HUES6 (cell line): ENCODE data around the gene PET100.
"Not testable (repeated sequence)": the region's sequence is repeated elsewhere in the genome, so short reads cannot be mapped to it uniquely, and the experiment has no call there.

ENCODE experiments used
- H3K27ac ChIP-seq: 2 replicates; pipeline ENCODE4 v1.7.0; 2013; ENCODE audit warnings: low read depth, mild to moderate bottlenecking, low read length, inconsistent platforms
- H3K27me3 ChIP-seq: 2 replicates; pipeline ENCODE4 v1.6.1; 2013; ENCODE audit warnings: low read length; ENCODE audit not compliant: control insufficient read depth, insufficient read depth
- H3K36me3 ChIP-seq: 2 replicates; pipeline ENCODE4 v1.6.1; 2013; ENCODE audit warnings: low read length; ENCODE audit not compliant: control insufficient read depth, insufficient read depth
- H3K4me1 ChIP-seq: 2 replicates; pipeline ENCODE4 v1.6.1; 2013; ENCODE audit warnings: low read length; ENCODE audit not compliant: control insufficient read depth, insufficient read depth
- H3K4me3 ChIP-seq: 2 replicates; pipeline ENCODE4 v1.5.1; 2013; ENCODE audit warnings: low read depth, low read length
- H3K9ac ChIP-seq: one replicate; pipeline ENCODE4 v1.6.1; 2013; ENCODE audit warnings: mild to moderate bottlenecking, low read length
- H3K9me3 ChIP-seq: 2 replicates; pipeline ENCODE4 v1.6.1; 2013; ENCODE audit warnings: low read depth, low read length; ENCODE audit not compliant: control insufficient read depth, insufficient read depth

Gene PET100

DNA sequence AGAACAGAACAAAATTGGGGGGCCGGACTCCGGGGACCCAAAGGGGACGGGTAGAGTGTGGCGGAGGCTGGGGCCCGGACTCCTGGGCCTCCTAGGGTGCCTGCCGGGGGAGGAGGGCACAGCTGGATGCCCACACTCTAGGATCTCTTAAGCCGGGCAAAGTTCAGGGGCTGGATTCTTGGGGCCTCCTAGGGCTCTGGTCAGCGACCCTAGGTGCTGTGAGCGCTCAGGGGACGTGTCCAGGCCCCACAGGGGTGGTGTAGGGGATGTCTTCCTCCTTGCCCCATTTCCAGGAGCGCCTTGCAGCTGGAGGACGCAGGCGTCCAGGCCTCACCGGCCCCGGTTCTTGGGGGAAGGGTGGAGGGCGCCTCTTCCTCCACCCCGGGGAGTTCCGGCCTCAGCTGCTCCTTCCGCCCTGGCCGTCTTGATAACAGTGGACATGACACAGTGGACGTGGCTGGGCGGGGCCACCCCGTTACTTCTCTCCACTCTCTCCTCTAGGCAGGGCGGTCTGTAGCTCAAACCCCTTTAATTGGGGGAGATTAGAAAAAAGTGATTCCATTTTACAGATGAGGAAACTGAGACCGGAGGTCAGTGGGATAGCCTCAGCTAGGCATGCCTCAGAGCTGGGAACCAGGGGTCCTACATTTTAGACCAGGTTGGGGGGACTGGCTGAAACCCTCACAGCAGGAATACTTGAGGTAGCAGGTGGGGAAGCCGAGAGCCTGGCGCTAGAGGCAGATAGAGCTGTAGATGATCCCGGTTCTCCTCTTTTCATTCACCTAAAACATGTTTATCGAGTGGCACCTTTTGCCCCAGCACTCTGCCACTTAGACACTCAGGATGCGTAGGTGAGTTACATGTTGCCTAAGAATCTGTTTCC lies 8.0 kb downstream of the PET100 start:
- H3K4me3 ChIP-seq: peak overlapping the region; percentile 72
- H3K36me3 ChIP-seq: peaks cover 13% of the 10 kb centered on the region
- no peaks in the 10 kb centered on the region; the same call in 1 of the 2 replicates for H3K9me3 ChIP-seq
- peak overlapping the region; percentile 27 for H3K9ac ChIP-seq
- peaks cover 5% of the 10 kb centered on the region for H3K4me1 ChIP-seq
- H3K27ac ChIP-seq: 0 out of 2 replicates have a peak overlapping the region, but pooled peaks have one; percentile 13
- H3K27me3 ChIP-seq: peaks cover 27% of the 10 kb centered on the region

DNA sequence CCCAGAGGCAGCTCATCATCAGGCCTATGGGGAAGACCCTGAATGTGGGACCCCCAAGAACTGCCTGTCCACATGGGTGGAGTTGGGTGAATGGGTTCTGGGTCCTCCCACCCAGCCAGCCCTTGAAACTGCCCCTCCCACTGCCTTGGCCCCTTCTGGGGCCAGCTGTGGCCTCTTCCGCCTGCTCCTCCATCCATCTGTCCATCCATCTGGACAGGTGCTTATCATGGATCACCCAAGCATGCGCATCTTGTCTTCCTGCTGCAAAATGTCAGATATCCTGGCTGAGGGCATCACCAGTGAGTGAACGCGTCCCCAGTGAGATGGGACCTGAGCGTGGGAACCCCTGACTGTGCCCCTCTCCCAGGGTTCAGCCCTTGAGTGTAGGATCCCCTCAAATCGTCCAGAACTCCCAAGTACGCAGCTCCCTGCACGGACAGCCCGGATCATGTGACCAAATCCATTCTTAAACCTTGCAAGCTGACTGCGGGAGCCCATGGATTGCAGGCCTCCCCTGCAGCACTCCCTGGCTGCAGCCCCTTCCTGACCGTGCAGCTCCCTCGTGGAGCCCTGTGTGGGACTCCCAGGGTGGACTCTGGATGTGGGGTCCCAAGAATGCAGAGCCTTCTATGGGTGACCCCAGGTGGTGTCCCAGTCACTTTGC lies 9.3 kb downstream of the PET100 start:
- no peaks in the 10 kb centered on the region; the same call in 1 of the 2 replicates for H3K9me3 ChIP-seq
- H3K27ac ChIP-seq: no peak overlapping the region
- H3K4me3 ChIP-seq: no peak overlapping the region
- peaks cover 22% of the 10 kb centered on the region for H3K27me3 ChIP-seq
- peaks cover 5% of the 10 kb centered on the region for H3K4me1 ChIP-seq
- H3K9ac ChIP-seq: no peak overlapping the region
- peaks cover 11% of the 10 kb centered on the region for H3K36me3 ChIP-seq

DNA sequence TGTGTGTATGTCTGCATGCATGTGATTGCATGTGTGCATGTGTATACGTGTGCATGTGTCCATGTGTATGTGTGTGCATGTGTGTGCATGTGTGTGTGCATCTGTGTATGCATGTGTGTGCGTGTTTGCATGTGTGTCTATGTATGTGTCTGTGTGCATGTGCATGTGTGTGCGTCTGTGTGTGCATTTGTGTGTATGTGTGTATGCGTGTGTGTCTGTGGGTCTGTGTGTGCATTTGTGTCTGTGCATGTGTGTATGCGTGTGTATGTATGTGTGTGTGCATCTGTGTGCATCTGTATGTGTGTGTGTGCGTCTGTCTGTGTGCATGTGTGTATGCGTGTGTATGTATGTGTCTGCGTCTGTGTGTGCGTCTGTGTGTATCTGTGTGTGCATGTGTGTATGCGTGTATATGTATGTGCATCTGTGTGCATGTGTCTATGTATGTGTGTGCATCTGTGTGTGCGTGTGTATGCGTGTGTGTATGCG lies 10.3 kb downstream of the PET100 start:
- Histone ChIP-seq H3K4me1 (peaks cover 5% of the 10 kb centered on the region), H3K9ac (no peak overlapping the region), H3K36me3 (peaks cover 17% of the 10 kb centered on the region), H3K9me3 (no peaks in the 10 kb centered on the region; the same call in 1 of the 2 replicates), H3K4me3 (no peak overlapping the region), H3K27ac (no peak overlapping the region), H3K27me3 (peaks cover 18% of the 10 kb centered on the region)

DNA sequence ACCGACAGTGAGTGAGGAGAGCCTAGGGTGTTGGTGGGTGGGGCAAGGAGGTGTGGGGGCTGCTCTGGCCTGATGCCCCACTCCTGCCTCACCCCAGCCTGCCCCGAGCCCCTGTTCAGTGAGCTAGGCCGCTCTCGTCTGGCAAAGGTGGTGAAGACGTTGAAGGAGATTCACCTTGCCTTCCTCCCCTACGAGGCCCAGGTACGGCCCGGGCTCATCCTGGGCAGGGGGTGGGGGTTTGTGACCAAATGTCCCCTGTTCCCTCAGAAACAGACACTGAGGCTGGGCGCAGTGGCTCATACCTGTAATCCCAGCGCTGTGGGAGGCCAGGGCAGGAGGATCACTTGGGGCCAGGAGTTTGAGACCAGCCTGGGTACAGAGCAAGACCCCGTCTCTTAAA lies 11.2 kb downstream of the PET100 start:
- peaks cover 9% of the 10 kb centered on the region for H3K27me3 ChIP-seq
- peaks cover 5% of the 10 kb centered on the region for H3K4me1 ChIP-seq
- no peak overlapping the region for H3K9ac ChIP-seq

DNA sequence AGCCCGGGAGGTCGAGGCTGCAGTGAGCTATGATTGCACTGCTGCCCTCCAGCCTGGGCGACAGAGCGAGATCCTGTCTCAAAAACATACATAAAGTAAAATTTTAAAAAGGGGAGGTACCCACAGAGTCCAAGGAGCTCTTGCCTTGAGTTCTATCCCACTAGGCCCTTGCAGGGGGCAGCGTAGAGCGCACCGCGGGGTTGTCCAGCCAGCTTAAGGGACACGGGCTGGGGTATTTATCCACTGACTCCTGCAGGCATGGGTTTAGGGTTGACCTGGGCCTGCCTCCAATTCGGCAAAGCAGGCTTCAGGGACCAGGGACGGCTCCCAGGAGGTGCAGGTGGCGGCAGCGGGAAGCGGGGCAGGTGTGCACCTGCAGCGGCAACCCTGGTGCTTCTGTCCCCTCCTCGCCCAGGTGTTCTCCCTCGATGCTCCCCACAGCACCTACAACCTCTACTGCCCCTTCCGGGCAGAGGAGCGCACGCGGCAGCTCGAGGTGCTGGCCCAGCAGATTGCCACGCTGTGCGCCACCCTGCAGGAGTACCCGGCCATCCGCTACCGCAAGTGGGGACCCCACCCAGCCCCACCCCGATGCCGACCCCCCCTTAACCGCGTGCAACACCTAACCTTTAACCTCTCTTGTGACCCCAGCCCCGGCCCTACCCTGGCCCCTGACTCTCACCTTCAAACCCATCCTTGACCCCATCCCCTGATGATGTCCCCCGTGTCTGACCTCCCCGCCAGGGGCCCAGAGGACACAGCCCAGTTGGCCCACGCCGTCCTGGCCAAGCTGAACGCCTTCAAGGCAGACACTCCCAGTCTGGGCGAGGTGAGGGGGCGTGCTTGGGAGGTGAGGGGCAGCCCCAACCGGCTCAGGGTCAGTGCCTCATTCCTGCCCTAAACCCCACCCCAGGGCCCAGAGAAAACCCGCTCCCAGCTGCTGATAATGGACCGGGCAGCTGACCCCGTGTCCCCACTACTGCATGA lies 12.0 kb downstream of the PET100 start:
- H3K9ac ChIP-seq: no peak overlapping the region
- H3K4me1 ChIP-seq: peaks cover 1% of the 10 kb centered on the region
- peaks cover 2% of the 10 kb centered on the region for H3K27me3 ChIP-seq
- no peak overlapping the region for H3K4me3 ChIP-seq
- peaks cover 21% of the 10 kb centered on the region for H3K36me3 ChIP-seq
- no peaks in the 10 kb centered on the region; the same call in 1 of the 2 replicates for H3K9me3 ChIP-seq
- H3K27ac ChIP-seq: no peak overlapping the region

More for the DNA sequence above, 11.2 kb downstream of the PET100 start:
- Histone ChIP-seq H3K36me3 (peaks cover 17% of the 10 kb centered on the region), H3K9me3 (no peaks in the 10 kb centered on the region; the same call in 1 of the 2 replicates), H3K4me3 (no peak overlapping the region), H3K27ac (no peak overlapping the region)

GRCh38 chr19:7642295-7643030 lies 12.9 kb downstream of the PET100 start:
- Histone ChIP-seq H3K4me3 (no peak overlapping the region), H3K9ac (no peak overlapping the region), H3K9me3 (no peaks in the 10 kb centered on the region; the same call in 1 of the 2 replicates), H3K27me3 (no peaks in the 10 kb centered on the region), H3K27ac (no peak overlapping the region), H3K4me1 (no peaks in the 10 kb centered on the region; the same call in 1 of the 2 replicates), H3K36me3 (peaks cover 24% of the 10 kb centered on the region)

GRCh38 chr19:7643031-7643415 lies 13.4 kb downstream of the PET100 start:
- Histone ChIP-seq H3K9ac (no peak overlapping the region), H3K27me3 (no peaks in the 10 kb centered on the region), H3K4me1 (no peaks in the 10 kb centered on the region), H3K4me3 (no peak overlapping the region), H3K27ac (no peak overlapping the region), H3K9me3 (no peaks in the 10 kb centered on the region; the same call in 1 of the 2 replicates), H3K36me3 (peaks cover 24% of the 10 kb centered on the region)

- not testable (repeated sequence) for H3K4me3 ChIP-seq, H3K27me3 ChIP-seq, H3K4me1 ChIP-seq, H3K9me3 ChIP-seq, H3K27ac ChIP-seq, H3K9ac ChIP-seq
- H3K36me3 ChIP-seq: peaks cover 24% of the 10 kb centered on the region
Observed at GRCh38 chr19:7643629-7644549, 14.3 kb downstream of the PET100 start.

GRCh38 chr19:7644550-7644877 lies 14.9 kb downstream of the PET100 start:
- no peak overlapping the region for H3K4me3 ChIP-seq
- H3K36me3 ChIP-seq: peaks cover 24% of the 10 kb centered on the region
- H3K9ac ChIP-seq: no peak overlapping the region
- no peaks in the 10 kb centered on the region; the same call in 1 of the 2 replicates for H3K9me3 ChIP-seq
- no peaks in the 10 kb centered on the region for H3K27me3 ChIP-seq
- H3K4me1 ChIP-seq: no peaks in the 10 kb centered on the region
- H3K27ac ChIP-seq: no peak overlapping the region
